Cardiac ventricle fibroblast (primary cell): ENCODE data around the gene RASSF7. TPM values are rescaled to one million over a fixed set of nuclear protein-coding genes. Genes with fewer than 3 reads are reported as not detected.

Experiments
- total RNA-seq: library from RNA; depleted of rRNA; stranded (reverse); fragments of >200 nt; gene quantifications from 2 replicates; pipeline ENCODE4 v1.2.3, GENCODE V29; 2015

The RASSF7 gene
- 1.8 and 5.1 TPM in 2 replicates for total RNA-seq

GRCh38 chr11:560305-561147 is at the start of gene RASSF7, which contains the start of gene LMNTD2:
Gene RASSF7, plus strand, starts transcription at chr11:560970. Its CDS starts 799 bp downstream, at chr11:561769.
Gene LMNTD2, minus strand, starts transcription at chr11:560738. Its CDS starts 22 bp downstream, at chr11:560716.

GRCh38 chr11:535519-536454 is 25.0 kb upstream of the RASSF7 start, which contains the start of gene HRAS:
Gene HRAS, minus strand, starts transcription at chr11:535576.

GRCh38 chr11:536841-537621 is 23.7 kb upstream of the RASSF7 start, which contains the start of gene LRRC56:
Gene LRRC56, plus strand, starts transcription at chr11:537527. Its CDS starts 3,158 bp downstream, at chr11:540685.

GRCh38 chr11:575996-576768 is 15.4 kb downstream of the RASSF7 start, which contains the start of gene PHRF1:
Gene PHRF1, plus strand, starts transcription at chr11:576470. Its CDS starts 5,043 bp downstream, at chr11:581513.

Other genes with a start within 250 kb of the RASSF7 start
- 393 and 397 TPM in 2 replicates for gene IFITM1, start 246.9 kb upstream of the RASSF7 start, total RNA-seq
- gene IFITM3, start 240.1 kb upstream of the RASSF7 start, total RNA-seq, result 564 and 629 TPM in 2 replicates
- gene B4GALNT4, start 191.5 kb upstream of the RASSF7 start, total RNA-seq, result 5.1 and 8.8 TPM in 2 replicates
- gene PKP3, start 166.8 kb upstream of the RASSF7 start, total RNA-seq, result 0.68 and 3.5 TPM in 2 replicates
- 28.3 and 39.8 TPM in 2 replicates for gene SIGIRR, start 146.0 kb upstream of the RASSF7 start, total RNA-seq
- gene ANO9, start 119.0 kb upstream of the RASSF7 start, total RNA-seq, result not detected in 2 replicates
- 31.2 and 50.2 TPM in 2 replicates for gene PTDSS2, start 110.7 kb upstream of the RASSF7 start, total RNA-seq
- gene RNH1, start 53.7 kb upstream of the RASSF7 start, total RNA-seq, result 338 and 400 TPM in 2 replicates
- gene HRAS, start 25.4 kb upstream of the RASSF7 start, total RNA-seq, result 20.8 and 27.0 TPM in 2 replicates
- 0.49 and 0.75 TPM in 2 replicates for gene LRRC56, start 23.4 kb upstream of the RASSF7 start, total RNA-seq
- gene LMNTD2, start 232 bp upstream of the RASSF7 start, total RNA-seq, result 0.44 and 1.7 TPM in 2 replicates
- 18.3 and 22.4 TPM in 2 replicates for gene PHRF1, start 15.5 kb downstream of the RASSF7 start, total RNA-seq
- gene IRF7, start 55.0 kb downstream of the RASSF7 start, total RNA-seq, result 11.3 and 14.7 TPM in 2 replicates
- not detected in 2 replicates for gene CDHR5, start 64.0 kb downstream of the RASSF7 start, total RNA-seq
- not detected in 2 replicates for gene SCT, start 66.2 kb downstream of the RASSF7 start, total RNA-seq
- not detected in 2 replicates for gene DRD4, start 76.3 kb downstream of the RASSF7 start, total RNA-seq
- gene DEAF1, start 134.3 kb downstream of the RASSF7 start, total RNA-seq, result 20.6 and 23.9 TPM in 2 replicates
- gene TMEM80, start 134.8 kb downstream of the RASSF7 start, total RNA-seq, result 20.3 and 34.6 TPM in 2 replicates
- 11.7 and 15.0 TPM in 2 replicates for gene EPS8L2, start 145.3 kb downstream of the RASSF7 start, total RNA-seq
- 184 and 216 TPM in 2 replicates for gene TALDO1, start 186.5 kb downstream of the RASSF7 start, total RNA-seq
- 15.9 and 16.6 TPM in 2 replicates for gene GATD1, start 216.5 kb downstream of the RASSF7 start, total RNA-seq
- gene CEND1, start 229.1 kb downstream of the RASSF7 start, total RNA-seq, result 0.49 and 0.94 TPM in 2 replicates
- gene SLC25A22, start 237.3 kb downstream of the RASSF7 start, total RNA-seq, result 15.4 and 34.4 TPM in 2 replicates
- gene PIDD1, start 244.3 kb downstream of the RASSF7 start, total RNA-seq, result 6.1 and 9.3 TPM in 2 replicates
- 563 and 660 TPM in 2 replicates for gene RPLP2, start 249.0 kb downstream of the RASSF7 start, total RNA-seq